PFSK-1 (cell line): Measurements from ENCODE around the gene WDFY2.

Source experiments
- FOXP2 ChIP-seq: optimal IDR thresholded peaks from 2 replicates; pipeline ENCODE3; 2011; ENCODE audit warnings: borderline replicate concordance, control low read depth, inconsistent platforms; ENCODE audit not compliant: insufficient read depth; ENCODE audit errors: extremely low read length, extremely low read depth
- POLR2AphosphoS5 ChIP-seq: IDR thresholded peaks from 2 replicates; pipeline ENCODE4 v1.6.1; 2012; ENCODE audit warnings: low read depth, mild to moderate bottlenecking, control low read depth, low read length, moderate library complexity
- REST ChIP-seq, 2 experiments: IDR thresholded peaks; 2 replicates each; pipeline versions ENCODE4 v1.6.1 to v1.8.0; 2011 to 2012; ENCODE audit warnings: low read depth in 2 of 2, low read length in 2 of 2, control low read depth in 1 of 2, inconsistent platforms in 1 of 2, mild to moderate bottlenecking in 1 of 2, moderate library complexity in 1 of 2; ENCODE audit not compliant: insufficient read depth in 1 of 2
- SIN3A ChIP-seq: IDR thresholded peaks from 2 replicates; pipeline ENCODE4 v1.6.1; 2012; ENCODE audit warnings: mild to moderate bottlenecking, low read length, moderate library complexity, borderline replicate concordance; ENCODE audit not compliant: insufficient read depth
- TAF1 ChIP-seq: IDR thresholded peaks from 2 replicates; pipeline ENCODE4 v1.6.1; 2012; ENCODE audit warnings: low read length, control low read depth, borderline replicate concordance; ENCODE audit not compliant: insufficient read depth

WDFY2 gene

GRCh38 chr13:51624207-51624606 is 39.9 kb downstream of the WDFY2 start:
- TF ChIP-seq TAF1 (no peak), SIN3A (no peak), REST (IDR thresholded peaks at IDR 0.05; ENCODE audit: insufficient read depth in 1 of 2, low read depth in 2 of 2, low read length in 2 of 2) (no peak), FOXP2 (no peak), POLR2AphosphoS5 (no peak)

GRCh38 chr13:51624695-51625345 is 40.6 kb downstream of the WDFY2 start:
- no peak for TF ChIP-seq POLR2AphosphoS5
- TF ChIP-seq SIN3A: no peak
- no peak for TF ChIP-seq FOXP2
- no peak for TF ChIP-seq TAF1
- TF ChIP-seq REST (IDR thresholded peaks at IDR 0.05; ENCODE audit: insufficient read depth in 1 of 2, low read depth in 2 of 2, low read length in 2 of 2): no peak

- no peak for TF ChIP-seq POLR2AphosphoS5
- TF ChIP-seq SIN3A: no peak
- TF ChIP-seq REST (IDR thresholded peaks at IDR 0.05; ENCODE audit: insufficient read depth in 1 of 2, low read depth in 2 of 2, low read length in 2 of 2): no peak
- TF ChIP-seq TAF1: no peak
- no peak for TF ChIP-seq FOXP2
Observed at GRCh38 chr13:51625555-51626345, 41.5 kb downstream of the WDFY2 start.

- no peak for TF ChIP-seq FOXP2
- no peak for TF ChIP-seq POLR2AphosphoS5
- TF ChIP-seq TAF1: no peak
- TF ChIP-seq SIN3A: no peak
- TF ChIP-seq REST (IDR thresholded peaks at IDR 0.05; ENCODE audit: insufficient read depth in 1 of 2, low read depth in 2 of 2, low read length in 2 of 2): no peak
Observed at GRCh38 chr13:51626749-51627148, 42.5 kb downstream of the WDFY2 start.
